ENCODE measurements around the gene SLC9A9. TPM values are rescaled to one million over a fixed set of nuclear protein-coding genes. Genes with fewer than 3 reads are reported as not detected.

SLC9A9 gene
- polyA plus RNA-seq, 1 donor (not counting 4 experiments of a cell fraction or from before 2014, with no cell fraction given): 5.2 TPM

- no peak for DNase-seq (ENCODE audit: low read depth, low spot score)
- Histone ChIP-seq H3K4me1 (ENCODE audit: control insufficient read depth, extremely low read depth, insufficient read depth, low read length) (no peaks in the 10 kb centered on the region), H3K4me3 (ENCODE audit: control insufficient read depth in 2 of 3, extremely low read depth in 1 of 3, insufficient read depth in 2 of 3, low read depth in 1 of 3, low read length in 3 of 3) (no peak overlapping the region), H3K36me3 (ENCODE audit: control insufficient read depth in 2 of 2, extremely low read depth in 1 of 2, insufficient read depth in 2 of 2, low read length in 2 of 2) (no peaks in the 10 kb centered on the region), H3K9me1 (ENCODE audit: control insufficient read depth, extremely low read depth, insufficient read depth, low read length) (no peaks in the 10 kb centered on the region), H3K79me2 (ENCODE audit: control insufficient read depth, insufficient read depth, low read length) (no peaks in the 10 kb centered on the region), H3K27me3 (ENCODE audit: control insufficient read depth, extremely low read depth, insufficient read depth, low read length) (no peaks in the 10 kb centered on the region), H2AFZ (ENCODE audit: control insufficient read depth, low read length) (no peak overlapping the region), H3K4me2 (ENCODE audit: control insufficient read depth, extremely low read depth, insufficient read depth, low read depth, low read length) (no peak overlapping the region), H3K27ac (ENCODE audit: control insufficient read depth, insufficient read depth, low read length) (no peak overlapping the region), H3K9me3 (ENCODE audit: control insufficient read depth, low read depth, low read length) (no peaks in the 10 kb centered on the region), H3K9ac (ENCODE audit: control insufficient read depth, extremely low read depth, insufficient read depth, low read length) (no peak overlapping the region), H4K20me1 (ENCODE audit: control insufficient read depth, extremely low read depth, insufficient read depth, low read length) (no peaks in the 10 kb centered on the region)
- FAIRE-seq: no peak
- dilution Hi-C loops (cut with MboI; ENCODE audit: extremely low pct_ligation_motif_present, low sequenced_read_pairs): no loop called here
- TF ChIP-seq EZH2 (IDR thresholded peaks at IDR 0.05; ENCODE audit: low read length) (no peak), CTCF (optimal IDR thresholded peaks at IDR 0.05 in 1 of 3, IDR thresholded peaks at IDR 0.05 in 1 of 3, conservative IDR thresholded peaks at IDR 0.05 in 1 of 3; ENCODE audit: extremely low read depth in 1 of 3, insufficient read depth in 2 of 3, low read length in 3 of 3) (no peak)
Measured at GRCh38 chr3:143617050-143617449, 231.2 kb downstream of the SLC9A9 start.

- no peaks in the 10 kb centered on the region for H3K36me3 ChIP-seq (ENCODE audit: control insufficient read depth in 2 of 2, extremely low read depth in 1 of 2, insufficient read depth in 2 of 2, low read length in 2 of 2)
- H3K27ac ChIP-seq (ENCODE audit: control insufficient read depth, insufficient read depth, low read length): no peak overlapping the region
- H3K9me3 ChIP-seq (ENCODE audit: control insufficient read depth, low read depth, low read length): no peaks in the 10 kb centered on the region
- no peak overlapping the region for H2AFZ ChIP-seq (ENCODE audit: control insufficient read depth, low read length)
- no peak overlapping the region for H3K4me3 ChIP-seq (ENCODE audit: control insufficient read depth in 2 of 3, extremely low read depth in 1 of 3, insufficient read depth in 2 of 3, low read depth in 1 of 3, low read length in 3 of 3)
- no peaks in the 10 kb centered on the region for H3K9me1 ChIP-seq (ENCODE audit: control insufficient read depth, extremely low read depth, insufficient read depth, low read length)
- dilution Hi-C loops (cut with MboI; ENCODE audit: extremely low pct_ligation_motif_present, low sequenced_read_pairs): no loop called here
- no peak for TF ChIP-seq CTCF (optimal IDR thresholded peaks at IDR 0.05 in 1 of 3, IDR thresholded peaks at IDR 0.05 in 1 of 3, conservative IDR thresholded peaks at IDR 0.05 in 1 of 3; ENCODE audit: extremely low read depth in 1 of 3, insufficient read depth in 2 of 3, low read length in 3 of 3)
- no peak overlapping the region for H3K9ac ChIP-seq (ENCODE audit: control insufficient read depth, extremely low read depth, insufficient read depth, low read length)
- H4K20me1 ChIP-seq (ENCODE audit: control insufficient read depth, extremely low read depth, insufficient read depth, low read length): no peaks in the 10 kb centered on the region
- H3K27me3 ChIP-seq (ENCODE audit: control insufficient read depth, extremely low read depth, insufficient read depth, low read length): no peaks in the 10 kb centered on the region
- FAIRE-seq (no peak), DNase-seq (ENCODE audit: low read depth, low spot score) (no peak)
- H3K4me1 ChIP-seq (ENCODE audit: control insufficient read depth, extremely low read depth, insufficient read depth, low read length): no peaks in the 10 kb centered on the region
- no peak overlapping the region for H3K4me2 ChIP-seq (ENCODE audit: control insufficient read depth, extremely low read depth, insufficient read depth, low read depth, low read length)
- H3K79me2 ChIP-seq (ENCODE audit: control insufficient read depth, insufficient read depth, low read length): no peaks in the 10 kb centered on the region
Measured at GRCh38 chr3:143613226-143613625, 235.0 kb downstream of the SLC9A9 start.

Measured in keratinocyte (primary cell).